Activated T-cell treated with anti-CD3 and anti-CD28 coated beads, Interleukin-2, amount 50 U/mL, for 48 hours (primary cell): ENCODE results near the gene PLD4.

Source experiments
- DNase-seq, 2 experiments: peaks; one replicate each; pipeline ENCODE4 v3.0.0-alpha.2; 2020

Gene PLD4

GRCh38 chr14:104886690-104887622 lies 37.7 kb upstream of the PLD4 start:
- no peak for DNase-seq

- no peak for DNase-seq
Measured at GRCh38 chr14:104887623-104888488, 36.8 kb upstream of the PLD4 start.

- DNase-seq: no peak
Measured at GRCh38 chr14:104888489-104889374, 35.9 kb upstream of the PLD4 start.

- DNase-seq: peak; percentile 14 to 16
Measured at GRCh38 chr14:104889375-104889757, 35.3 kb upstream of the PLD4 start.

GRCh38 chr14:104890292-104890691 lies 34.4 kb upstream of the PLD4 start:
- peak in 1 of 2 experiments; percentile 1 for DNase-seq

GRCh38 chr14:104891121-104891551 lies 33.5 kb upstream of the PLD4 start:
- DNase-seq: peak in 1 of 2 experiments; percentile 15

GRCh38 chr14:104891664-104892530 lies 32.8 kb upstream of the PLD4 start:
- peak in 1 of 2 experiments; percentile 17 for DNase-seq

GRCh38 chr14:104892531-104893434 lies 31.9 kb upstream of the PLD4 start:
- peak in 1 of 2 experiments; percentile 15 for DNase-seq

GRCh38 chr14:104893435-104894207 lies 31.1 kb upstream of the PLD4 start:
- DNase-seq: peak in 1 of 2 experiments; percentile 17

GRCh38 chr14:104894331-104895206 lies 30.1 kb upstream of the PLD4 start:
- no peak for DNase-seq

GRCh38 chr14:104895207-104895785 lies 29.4 kb upstream of the PLD4 start:
- no peak for DNase-seq

GRCh38 chr14:104895786-104896661 lies 28.7 kb upstream of the PLD4 start:
- peak in 1 of 2 experiments; percentile 18 for DNase-seq

GRCh38 chr14:104897330-104898194 lies 27.1 kb upstream of the PLD4 start:
- no peak for DNase-seq

- DNase-seq: no peak
Measured at GRCh38 chr14:104898195-104898558, 26.5 kb upstream of the PLD4 start.

- DNase-seq: no peak
Measured at GRCh38 chr14:104898870-104899510, 25.7 kb upstream of the PLD4 start.

- no peak for DNase-seq
Measured at GRCh38 chr14:104899781-104900180, 24.9 kb upstream of the PLD4 start.
